HEK293 (cell line): ENCODE measurements around the gene WWOX.

Experiments
- INSM2 ChIP-seq: fragments of 450-650 bp; formaldehyde crosslinking; IDR thresholded peaks from 2 replicates; pipeline ENCODE4 v1.5.1; 2016; ENCODE audit warnings: missing biosample characterization, missing genetic modification characterization
- PBX3 ChIP-seq: sonication (generic); formaldehyde crosslinking; IDR thresholded peaks from 2 replicates; pipeline ENCODE4 v1.8.1; 2022; ENCODE audit warnings: mild to moderate bottlenecking, moderate library complexity, missing genetic modification reagents
- ZNF280C ChIP-seq: fragments of 450-650 bp; formaldehyde crosslinking; IDR thresholded peaks from 2 replicates; pipeline ENCODE4 v1.5.1; 2016; ENCODE audit warnings: missing biosample characterization, missing genetic modification characterization
- ZSCAN16 ChIP-seq: fragments of 450-650 bp; formaldehyde crosslinking; IDR thresholded peaks from 2 replicates; pipeline ENCODE4 v1.5.1; 2016; ENCODE audit warnings: missing biosample characterization, missing genetic modification characterization

- TF ChIP-seq ZSCAN16 (tag by site-specific recombination): no peak
- no peak for TF ChIP-seq INSM2
- TF ChIP-seq PBX3 (CRISPR knock-in tag): no peak
- TF ChIP-seq ZNF280C (tag by site-specific recombination): no peak
These were observed 1033.2 kb downstream of the WWOX start for GRCh38 chr16:79132701-79133100.
